ENCODE data around the gene NOXO1. TPM values are rescaled to one million over a fixed set of nuclear protein-coding genes. Genes with fewer than 3 reads are reported as not detected.

The NOXO1 gene
- total RNA-seq, 2 donors from 2014 or later: not detected

DNA sequence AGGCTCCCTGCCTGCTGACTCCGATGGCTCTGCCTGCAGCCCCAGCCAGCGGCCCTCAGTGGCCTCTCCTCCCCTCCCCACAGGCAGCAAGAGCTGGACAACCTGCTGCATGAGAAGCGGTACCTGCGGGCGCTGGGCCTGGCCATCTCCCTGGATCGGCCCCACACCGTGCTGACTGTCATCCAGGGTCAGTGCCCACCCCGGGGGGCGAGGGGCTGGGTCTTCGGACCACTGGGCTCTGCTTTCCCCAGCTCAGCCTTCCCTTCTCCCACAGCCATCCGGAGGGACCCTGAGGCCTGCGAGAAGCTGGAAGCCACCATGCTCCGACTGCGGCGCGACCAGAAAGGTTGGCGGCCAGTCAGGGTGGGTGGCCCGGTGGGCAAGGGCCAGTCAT, 3.4 kb downstream of the NOXO1 start:
- TF ChIP-seq, protein P1, sequence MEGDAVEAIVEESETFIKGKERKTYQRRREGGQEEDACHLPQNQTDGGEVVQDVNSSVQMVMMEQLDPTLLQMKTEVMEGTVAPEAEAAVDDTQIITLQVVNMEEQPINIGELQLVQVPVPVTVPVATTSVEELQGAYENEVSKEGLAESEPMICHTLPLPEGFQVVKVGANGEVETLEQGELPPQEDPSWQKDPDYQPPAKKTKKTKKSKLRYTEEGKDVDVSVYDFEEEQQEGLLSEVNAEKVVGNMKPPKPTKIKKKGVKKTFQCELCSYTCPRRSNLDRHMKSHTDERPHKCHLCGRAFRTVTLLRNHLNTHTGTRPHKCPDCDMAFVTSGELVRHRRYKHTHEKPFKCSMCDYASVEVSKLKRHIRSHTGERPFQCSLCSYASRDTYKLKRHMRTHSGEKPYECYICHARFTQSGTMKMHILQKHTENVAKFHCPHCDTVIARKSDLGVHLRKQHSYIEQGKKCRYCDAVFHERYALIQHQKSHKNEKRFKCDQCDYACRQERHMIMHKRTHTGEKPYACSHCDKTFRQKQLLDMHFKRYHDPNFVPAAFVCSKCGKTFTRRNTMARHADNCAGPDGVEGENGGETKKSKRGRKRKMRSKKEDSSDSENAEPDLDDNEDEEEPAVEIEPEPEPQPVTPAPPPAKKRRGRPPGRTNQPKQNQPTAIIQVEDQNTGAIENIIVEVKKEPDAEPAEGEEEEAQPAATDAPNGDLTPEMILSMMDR (IDR thresholded peaks at IDR 0.05): no peak
- Histone ChIP-seq H3K9me3 (no peaks in the 10 kb centered on the region), H3K4me1 (ENCODE audit: control insufficient read depth in 1 of 2, low read depth in 2 of 2) (peaks cover 2 to 7% of the 10 kb centered on the region in 2 donors), H3K4me3 (no peak overlapping the region), H3K36me3 (peaks cover 46% of the 10 kb centered on the region), H3K27me3 (replicated peaks; ENCODE audit: insufficient read depth) (no peaks in the 10 kb centered on the region), H3K27ac (no peak overlapping the region)
- no peak for DNase-seq (ENCODE audit: low spot score)
- ATAC-seq (ENCODE audit: insufficient number of reproducible peaks, low FRiP score, low read depth): no peak

DNA sequence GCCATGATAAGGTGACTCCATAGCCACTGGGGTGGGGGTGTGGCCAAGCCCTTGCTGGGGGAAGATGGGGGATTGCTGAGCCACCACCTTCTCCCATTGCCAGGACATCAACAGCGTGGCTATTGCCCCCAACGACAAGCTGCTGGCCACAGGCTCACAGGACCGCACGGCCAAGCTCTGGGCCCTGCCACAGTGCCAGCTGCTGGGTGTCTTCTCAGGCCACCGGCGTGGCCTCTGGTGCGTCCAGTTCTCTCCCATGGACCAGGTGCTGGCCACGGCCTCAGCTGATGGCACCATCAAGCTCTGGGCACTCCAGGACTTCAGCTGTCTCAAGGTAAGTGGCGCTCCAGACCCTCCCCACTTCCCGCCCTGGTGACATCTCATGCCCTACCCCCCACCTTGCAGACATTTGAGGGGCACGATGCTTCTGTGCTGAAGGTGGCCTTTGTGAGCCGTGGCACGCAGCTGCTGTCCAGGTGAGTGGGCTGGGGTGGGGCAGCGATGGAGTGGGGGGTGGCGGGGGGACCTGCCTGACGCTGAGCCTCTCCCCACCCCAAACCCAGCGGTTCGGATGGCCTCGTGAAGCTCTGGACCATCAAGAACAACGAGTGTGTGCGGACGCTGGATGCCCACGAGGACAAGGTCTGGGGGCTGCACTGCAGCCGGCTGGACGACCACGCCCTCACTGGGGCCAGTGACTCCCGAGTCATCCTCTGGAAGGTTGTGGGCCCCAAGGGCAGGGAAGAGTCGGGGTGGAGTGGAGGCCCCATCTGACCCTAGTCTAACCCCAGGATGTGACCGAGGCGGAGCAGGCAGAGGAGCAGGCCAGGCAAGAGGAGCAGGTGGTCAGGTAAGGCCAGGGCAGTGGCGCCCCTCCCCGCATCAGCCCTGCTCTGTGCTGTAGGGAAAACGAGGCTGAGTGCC, 4.1 kb downstream of the NOXO1 start:
- no peak overlapping the region for H3K27ac ChIP-seq
- H3K9me3 ChIP-seq: no peaks in the 10 kb centered on the region
- peaks cover 7 to 13% of the 10 kb centered on the region in 2 donors for H3K4me1 ChIP-seq (ENCODE audit: control insufficient read depth in 1 of 2, low read depth in 2 of 2)
- H3K27me3 ChIP-seq (replicated peaks; ENCODE audit: insufficient read depth): no peaks in the 10 kb centered on the region
- ATAC-seq (ENCODE audit: insufficient number of reproducible peaks, low FRiP score, low read depth) (no peak), DNase-seq (ENCODE audit: low spot score) (no peak)
- TF ChIP-seq, protein P1 (IDR thresholded peaks at IDR 0.05): no peak
- H3K36me3 ChIP-seq: peaks cover 46% of the 10 kb centered on the region
- H3K4me3 ChIP-seq: no peak overlapping the region

DNA sequence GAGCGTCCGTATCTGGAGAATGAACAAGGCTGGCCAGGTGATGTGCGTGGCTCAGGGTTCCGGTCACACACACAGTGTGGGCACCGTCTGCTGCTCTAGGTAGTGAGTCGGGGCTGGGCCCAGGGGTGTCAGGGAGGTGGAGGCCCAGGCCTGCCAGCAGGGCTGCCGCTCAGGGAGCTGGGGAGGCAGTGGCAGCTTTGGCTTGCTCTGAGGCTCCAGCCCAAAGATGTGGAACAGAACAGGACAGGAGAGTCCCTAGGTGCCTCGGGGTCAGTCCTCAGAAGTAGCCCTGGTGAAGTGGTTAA, 5.1 kb downstream of the NOXO1 start:
- no peak for ATAC-seq (ENCODE audit: insufficient number of reproducible peaks, low FRiP score, low read depth)
- Histone ChIP-seq H3K36me3 (peaks cover 46% of the 10 kb centered on the region), H3K4me3 (no peak overlapping the region), H3K27me3 (replicated peaks; ENCODE audit: insufficient read depth) (no peaks in the 10 kb centered on the region), H3K27ac (no peak overlapping the region), H3K9me3 (no peaks in the 10 kb centered on the region), H3K4me1 (ENCODE audit: control insufficient read depth in 1 of 2, low read depth in 2 of 2) (peaks cover 9 to 16% of the 10 kb centered on the region in 2 donors)
- TF ChIP-seq, protein P1 (IDR thresholded peaks at IDR 0.05): no peak
- no peak for DNase-seq (ENCODE audit: low spot score)

DNA sequence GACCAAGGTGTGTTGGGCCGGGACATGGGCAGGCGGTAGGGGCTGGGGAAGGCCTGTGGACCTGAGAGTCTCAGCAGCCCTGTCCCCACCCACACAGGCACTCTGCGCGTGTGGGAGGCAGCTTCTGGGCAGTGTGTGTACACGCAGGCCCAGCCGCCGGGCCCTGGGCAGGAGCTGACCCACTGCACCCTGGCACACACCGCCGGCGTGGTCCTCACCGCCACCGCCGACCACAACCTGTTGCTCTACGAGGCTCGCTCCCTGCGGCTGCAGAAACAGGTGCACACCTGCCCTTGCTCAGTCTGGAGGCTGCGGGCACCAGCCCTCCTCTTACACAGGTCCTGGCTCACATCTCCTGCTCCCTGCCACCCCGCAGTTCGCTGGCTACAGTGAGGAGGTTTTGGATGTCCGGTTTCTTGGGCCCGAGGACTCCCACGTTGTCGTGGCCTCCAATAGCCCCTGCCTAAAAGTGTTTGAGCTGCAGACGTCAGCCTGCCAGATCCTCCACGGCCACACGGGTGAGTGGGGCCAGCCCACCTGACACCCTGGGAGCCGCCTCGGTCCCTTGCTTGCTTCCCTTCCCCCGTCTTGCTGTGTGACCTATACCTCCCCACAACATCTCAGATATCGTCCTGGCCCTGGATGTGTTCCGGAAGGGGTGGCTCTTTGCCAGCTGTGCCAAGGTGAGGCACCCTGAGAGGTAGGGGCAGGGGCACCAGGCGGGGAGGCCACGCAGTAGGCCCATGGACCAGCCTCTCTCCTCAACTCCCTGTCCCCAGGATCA, 5.6 kb downstream of the NOXO1 start:
- ATAC-seq (ENCODE audit: insufficient number of reproducible peaks, low FRiP score, low read depth): no peak
- peaks cover 14 to 21% of the 10 kb centered on the region in 2 donors for H3K4me1 ChIP-seq (ENCODE audit: control insufficient read depth in 1 of 2, low read depth in 2 of 2)
- no peak overlapping the region for H3K27ac ChIP-seq
- TF ChIP-seq, protein P1 (IDR thresholded peaks at IDR 0.05): no peak
- no peaks in the 10 kb centered on the region for H3K27me3 ChIP-seq (replicated peaks; ENCODE audit: insufficient read depth)
- no peak overlapping the region for H3K4me3 ChIP-seq
- peaks cover 46% of the 10 kb centered on the region for H3K36me3 ChIP-seq
- no peak for DNase-seq (ENCODE audit: low spot score)
- no peaks in the 10 kb centered on the region for H3K9me3 ChIP-seq

Data from thoracic aorta (tissue), 2 donors.